Kidney capillary endothelial cell (primary cell): ENCODE results near the gene STPG1.

Experiments
- DNase-seq: peaks from one replicate; pipeline ENCODE4 v3.0.0-alpha.2; 2018; ENCODE audit warnings: low spot score

Gene STPG1

DNA sequence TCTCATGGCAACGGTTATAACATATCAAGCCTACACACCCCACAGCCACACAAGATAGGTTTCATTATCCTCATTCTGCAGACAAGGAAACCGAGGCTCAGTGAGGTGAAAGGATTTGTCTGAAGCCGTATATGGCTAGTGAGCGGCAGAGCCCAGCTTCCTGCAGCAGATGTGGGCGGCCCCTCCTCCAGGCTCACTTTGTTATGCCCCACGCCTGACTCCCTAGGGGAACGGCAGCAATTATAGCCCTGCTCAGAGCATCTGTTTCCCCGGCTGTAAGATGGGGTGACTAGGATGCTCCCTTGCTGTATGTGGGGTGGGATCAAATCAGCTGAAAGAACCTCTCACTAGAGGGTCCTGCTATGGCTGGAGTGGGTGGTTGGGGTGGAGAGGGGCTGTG is 72.3 kb downstream of the STPG1 start:
- no peak for DNase-seq

GRCh38 chr1:24340770-24341169 is 72.8 kb downstream of the STPG1 start:
- DNase-seq = no peak

DNA sequence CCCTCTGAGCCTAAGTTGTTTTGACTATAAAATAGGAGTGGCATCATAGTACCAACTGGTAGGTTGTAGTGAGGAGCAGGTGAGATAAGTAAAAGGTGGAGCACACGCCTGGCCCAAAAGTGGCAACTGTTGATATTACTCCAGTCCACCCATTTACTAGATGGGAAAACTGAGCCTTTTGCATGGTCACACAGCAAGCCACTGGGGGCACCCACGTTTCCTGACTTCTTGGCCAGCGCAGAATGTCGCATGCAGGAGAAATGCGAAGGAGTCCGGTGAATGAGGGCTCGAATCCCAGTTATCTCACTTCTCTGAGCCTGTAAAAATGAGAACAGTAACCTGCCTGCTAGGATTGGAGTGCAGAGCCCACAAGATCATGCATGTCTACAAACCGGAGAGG is 73.6 kb downstream of the STPG1 start:
- no peak for DNase-seq

- DNase-seq = no peak
These were observed 75.1 kb downstream of the STPG1 start for GRCh38 chr1:24338447-24338846.

- no peak for DNase-seq
These were observed 76.1 kb downstream of the STPG1 start for GRCh38 chr1:24337455-24337854.

DNA sequence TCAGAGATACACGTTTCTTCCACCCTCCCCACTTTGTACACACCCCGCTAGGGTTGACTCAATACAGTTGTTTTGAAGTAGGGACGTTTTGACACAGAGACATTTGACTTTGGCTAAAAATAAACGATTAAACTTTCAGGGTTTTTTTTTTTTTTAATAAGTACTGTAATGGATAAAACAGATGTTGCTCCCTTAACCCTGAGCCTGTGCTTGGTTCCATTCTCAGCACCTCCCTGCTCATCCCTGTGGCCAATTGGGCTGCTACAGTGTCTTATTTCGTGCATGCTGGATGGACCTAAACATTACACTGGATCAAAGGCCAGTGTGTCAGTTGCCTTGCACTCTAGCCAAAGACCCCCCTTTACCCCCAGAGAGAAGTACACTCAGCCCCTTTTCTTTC is 77.5 kb downstream of the STPG1 start:
- no peak for DNase-seq

DNA sequence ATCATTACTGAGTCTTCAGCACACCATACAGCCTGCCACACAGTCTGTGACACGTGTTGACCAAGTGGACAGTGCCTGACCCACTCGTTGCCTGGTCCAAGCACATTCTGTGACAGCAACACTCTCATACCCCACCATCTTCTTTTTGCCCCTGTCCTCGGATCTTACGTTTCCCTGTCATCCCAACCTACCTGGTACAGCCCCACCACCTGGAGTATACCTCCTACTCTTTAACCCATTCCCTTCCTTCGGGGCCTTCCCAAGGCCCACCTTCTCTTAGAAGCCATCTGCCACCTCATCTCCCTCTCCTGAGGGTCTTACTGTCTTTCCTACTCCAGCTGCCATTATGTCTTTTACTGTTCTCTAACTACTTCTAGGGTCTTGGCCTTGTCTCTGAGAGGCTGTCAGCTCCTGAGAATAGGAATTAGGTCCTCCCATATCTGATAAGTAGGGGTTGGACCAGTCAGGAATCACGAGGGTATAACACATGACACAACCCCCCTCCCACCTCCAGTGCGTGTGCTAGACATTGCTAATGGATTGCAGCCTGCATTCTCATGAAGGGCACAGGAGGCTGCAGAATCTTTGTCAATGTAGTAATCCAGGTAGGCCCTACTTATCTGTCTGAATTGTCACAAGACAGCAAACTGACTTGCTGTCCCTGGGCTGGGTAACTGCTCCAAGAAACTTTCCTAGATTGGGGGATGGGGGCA is 81.5 kb downstream of the STPG1 start:
- no peak for DNase-seq

- no peak for DNase-seq
These were observed 83.6 kb downstream of the STPG1 start for GRCh38 chr1:24329797-24330543.

DNA sequence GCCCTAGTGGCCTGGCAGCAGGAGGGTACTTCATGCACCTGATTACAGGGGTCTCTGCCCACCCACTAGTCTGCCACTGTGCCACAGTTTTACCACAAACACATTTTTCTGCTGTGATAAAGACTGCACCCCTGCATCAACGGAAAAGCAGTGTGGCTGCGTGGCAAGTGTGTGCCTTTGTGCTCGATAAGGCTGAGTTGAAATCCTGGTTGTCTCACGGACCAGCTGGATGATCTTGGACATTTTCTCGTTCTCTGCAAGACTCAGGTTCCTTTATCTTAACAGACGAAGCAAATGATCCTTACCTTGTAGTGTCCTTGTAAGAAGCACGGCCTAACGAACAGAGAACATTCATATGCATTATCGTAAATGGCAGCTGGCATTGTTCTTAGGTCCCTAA is 84.3 kb downstream of the STPG1 start:
- DNase-seq = no peak

- no peak for DNase-seq
These were observed 85.7 kb downstream of the STPG1 start for GRCh38 chr1:24327891-24328290.

GRCh38 chr1:24327486-24327885 is 86.1 kb downstream of the STPG1 start:
- no peak for DNase-seq

- no peak for DNase-seq
These were observed 87.8 kb downstream of the STPG1 start for GRCh38 chr1:24325587-24326449.

DNA sequence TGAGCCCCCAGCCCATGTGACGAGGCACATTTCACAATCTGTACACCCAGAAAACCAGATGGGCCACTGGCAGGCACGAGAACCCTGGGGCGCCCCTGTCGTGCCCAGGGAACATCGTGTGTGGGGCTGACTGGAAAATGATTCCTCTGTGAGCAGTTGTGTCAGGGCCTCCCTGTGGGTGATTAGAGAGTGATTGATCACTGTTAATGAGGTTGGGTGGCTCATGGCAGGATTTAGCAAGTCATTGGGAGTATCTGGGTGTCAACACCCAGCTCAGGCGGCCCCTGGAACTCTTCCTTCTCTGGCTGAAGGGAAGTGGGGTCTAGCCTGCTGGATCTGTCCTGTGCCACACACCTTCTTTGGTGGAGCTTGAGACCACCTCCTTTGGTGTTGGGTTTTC is 88.7 kb downstream of the STPG1 start:
- no peak for DNase-seq

GRCh38 chr1:24323281-24323680 is 90.3 kb downstream of the STPG1 start:
- DNase-seq = no peak

- no peak for DNase-seq
These were observed 91.0 kb downstream of the STPG1 start for GRCh38 chr1:24322470-24323177.

- DNase-seq = peak; percentile 33
These were observed 91.7 kb downstream of the STPG1 start for GRCh38 chr1:24321697-24322469.

- no peak for DNase-seq
These were observed 92.5 kb downstream of the STPG1 start for GRCh38 chr1:24321126-24321525.

DNA sequence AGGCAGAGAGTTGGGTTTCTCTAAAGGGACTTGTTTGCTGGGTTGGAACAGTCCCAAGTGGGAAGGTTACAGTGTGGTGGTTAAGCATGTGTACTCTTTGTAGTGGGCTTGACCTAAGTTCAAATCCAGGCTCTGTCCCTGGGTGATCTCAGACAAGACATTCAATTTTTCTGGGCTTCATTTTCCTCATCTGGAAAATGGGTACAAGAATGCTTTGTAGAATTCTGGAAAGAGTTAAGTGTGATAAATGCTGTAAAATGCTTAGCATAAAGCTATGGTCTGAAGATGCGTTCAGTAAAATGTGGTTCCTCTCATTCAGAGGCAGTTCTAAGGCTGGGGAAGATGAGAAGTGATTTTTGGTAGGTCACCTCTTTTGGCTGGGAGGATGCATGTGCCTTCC is 93.6 kb downstream of the STPG1 start:
- DNase-seq = no peak

- DNase-seq = no peak
These were observed 94.2 kb downstream of the STPG1 start, which contains the start of gene GRHL3 for GRCh38 chr1:24319312-24319863. GRHL3 (plus strand) TSS chr1:24319357; CDS start chr1:24319552, 195 bp downstream.

GRCh38 chr1:24318615-24319311 is 94.8 kb downstream of the STPG1 start:
- DNase-seq = no peak
